Testis (tissue), 2 donors: ENCODE measurements around the gene CDK17.

Source experiments
- POLR2A ChIP-seq: fragments of 450-650 bp; IDR thresholded peaks from one replicate; pipeline ENCODE4 v1.6.1; 2017; ENCODE audit warnings: antibody characterized with exemption, mild to moderate bottlenecking, moderate library complexity
- TF ChIP-seq, protein P1 (sequence below), 3 experiments: fragments of 450-650 bp in 2 of 3; fragments of 200-600 bp in 1 of 3; sonication (generic) in 1 of 3; IDR thresholded peaks; one replicate each; pipeline ENCODE4 v1.5.1; 2016 to 2019; ENCODE audit warnings: antibody characterized with exemption in 3 of 3, mild to moderate bottlenecking in 2 of 3, moderate library complexity in 1 of 3

DNA sequence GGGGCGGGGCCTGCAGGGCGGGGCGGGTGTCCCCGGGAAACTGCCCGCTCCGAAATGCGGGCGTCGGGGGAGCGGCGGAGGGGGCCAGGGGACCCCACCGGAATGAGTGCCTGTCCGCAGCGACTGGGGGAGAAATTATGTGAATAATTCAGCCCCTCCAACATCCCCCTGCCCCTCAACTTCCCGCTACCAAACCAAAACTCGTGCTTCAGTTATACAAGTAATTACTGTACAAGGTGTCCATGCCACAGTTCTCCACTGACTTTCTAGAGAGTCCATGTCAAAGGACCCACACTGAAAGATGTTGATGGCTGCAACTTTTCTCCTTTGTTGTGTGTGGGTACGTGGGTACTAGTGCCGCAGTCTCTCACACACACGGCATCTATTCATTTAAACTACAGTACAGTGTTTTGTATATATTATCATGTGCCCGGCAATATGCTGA lies 414 bp upstream of the CDK17 start:
- TF ChIP-seq POLR2A = no peak
- TF ChIP-seq, protein P1, sequence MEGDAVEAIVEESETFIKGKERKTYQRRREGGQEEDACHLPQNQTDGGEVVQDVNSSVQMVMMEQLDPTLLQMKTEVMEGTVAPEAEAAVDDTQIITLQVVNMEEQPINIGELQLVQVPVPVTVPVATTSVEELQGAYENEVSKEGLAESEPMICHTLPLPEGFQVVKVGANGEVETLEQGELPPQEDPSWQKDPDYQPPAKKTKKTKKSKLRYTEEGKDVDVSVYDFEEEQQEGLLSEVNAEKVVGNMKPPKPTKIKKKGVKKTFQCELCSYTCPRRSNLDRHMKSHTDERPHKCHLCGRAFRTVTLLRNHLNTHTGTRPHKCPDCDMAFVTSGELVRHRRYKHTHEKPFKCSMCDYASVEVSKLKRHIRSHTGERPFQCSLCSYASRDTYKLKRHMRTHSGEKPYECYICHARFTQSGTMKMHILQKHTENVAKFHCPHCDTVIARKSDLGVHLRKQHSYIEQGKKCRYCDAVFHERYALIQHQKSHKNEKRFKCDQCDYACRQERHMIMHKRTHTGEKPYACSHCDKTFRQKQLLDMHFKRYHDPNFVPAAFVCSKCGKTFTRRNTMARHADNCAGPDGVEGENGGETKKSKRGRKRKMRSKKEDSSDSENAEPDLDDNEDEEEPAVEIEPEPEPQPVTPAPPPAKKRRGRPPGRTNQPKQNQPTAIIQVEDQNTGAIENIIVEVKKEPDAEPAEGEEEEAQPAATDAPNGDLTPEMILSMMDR (IDR thresholded peaks at IDR 0.05) = no peak
